Measurements from ENCODE around the gene TEX13B.
"Not testable (repeated sequence)": the region's sequence is repeated elsewhere in the genome, so short reads cannot be mapped to it uniquely, and the experiment has no call there.

TEX13B gene, protein sequence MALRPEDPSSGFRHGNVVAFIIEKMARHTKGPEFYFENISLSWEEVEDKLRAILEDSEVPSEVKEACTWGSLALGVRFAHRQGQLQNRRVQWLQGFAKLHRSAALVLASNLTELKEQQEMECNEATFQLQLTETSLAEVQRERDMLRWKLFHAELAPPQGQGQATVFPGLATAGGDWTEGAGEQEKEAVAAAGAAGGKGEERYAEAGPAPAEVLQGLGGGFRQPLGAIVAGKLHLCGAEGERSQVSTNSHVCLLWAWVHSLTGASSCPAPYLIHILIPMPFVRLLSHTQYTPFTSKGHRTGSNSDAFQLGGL

DNA sequence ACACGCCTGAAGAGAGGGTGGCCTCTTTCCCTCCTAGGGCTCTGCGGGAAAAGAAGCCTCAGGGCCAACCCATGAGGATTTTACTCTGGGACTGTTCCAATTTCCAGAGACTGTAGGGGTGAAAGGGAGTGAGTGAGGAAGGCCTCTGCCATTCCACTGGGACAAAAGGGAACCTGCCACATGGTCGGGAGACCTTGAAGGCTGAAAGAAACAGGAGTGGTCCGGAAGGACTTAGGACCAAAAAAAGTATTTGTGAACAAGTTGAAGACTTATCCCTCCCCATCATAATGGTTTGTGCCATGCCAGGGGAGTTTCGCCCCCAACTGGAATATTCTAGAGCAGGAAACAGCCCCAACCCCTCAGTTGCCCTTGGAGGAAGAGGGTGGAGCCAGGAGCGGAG is at the start of gene TEX13B:
Gene TEX13B, minus strand, starts transcription at position 15 of the 400 bp plus-strand sequence. CDS start 243 bp downstream, outside the sequence.
- no peak for DNase-seq

DNA sequence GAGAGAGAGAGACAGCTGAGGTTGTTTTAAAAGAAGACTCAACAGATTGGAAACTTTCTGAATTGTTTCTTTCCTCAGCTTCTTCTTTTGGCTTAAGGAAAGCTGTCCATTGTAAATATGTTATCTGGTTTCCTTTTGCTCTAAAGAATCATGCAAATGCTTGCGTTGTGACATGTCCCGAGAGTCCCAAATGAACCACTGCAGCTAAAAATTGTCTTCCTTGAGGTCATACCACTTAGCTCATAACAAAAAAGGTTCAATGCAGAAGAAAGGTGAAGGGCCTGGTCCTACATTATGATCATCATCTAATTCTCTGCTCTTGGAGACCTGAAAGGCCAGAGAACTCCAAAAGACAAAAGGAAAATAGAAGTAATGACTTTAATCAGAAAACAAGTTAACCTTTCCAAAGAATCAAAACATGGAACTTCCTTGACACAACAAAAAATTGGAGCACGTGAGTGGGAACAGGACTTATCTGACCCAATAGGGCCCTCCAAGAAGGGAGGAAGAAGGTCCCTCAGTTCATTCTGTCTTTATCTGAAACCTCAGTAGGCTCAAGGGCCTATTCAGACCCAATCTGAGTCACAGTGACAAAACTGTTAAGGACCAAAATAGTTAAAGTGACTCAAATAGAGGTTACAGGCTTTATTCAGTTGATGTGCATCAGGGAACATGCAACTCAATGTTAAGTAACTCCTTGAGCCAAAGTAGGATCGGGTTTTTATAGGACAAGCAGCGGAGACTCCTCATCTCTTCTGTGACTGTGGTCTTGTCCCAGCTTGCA is 48.0 kb upstream of the TEX13B start:
- DNase-seq: no peak

DNA sequence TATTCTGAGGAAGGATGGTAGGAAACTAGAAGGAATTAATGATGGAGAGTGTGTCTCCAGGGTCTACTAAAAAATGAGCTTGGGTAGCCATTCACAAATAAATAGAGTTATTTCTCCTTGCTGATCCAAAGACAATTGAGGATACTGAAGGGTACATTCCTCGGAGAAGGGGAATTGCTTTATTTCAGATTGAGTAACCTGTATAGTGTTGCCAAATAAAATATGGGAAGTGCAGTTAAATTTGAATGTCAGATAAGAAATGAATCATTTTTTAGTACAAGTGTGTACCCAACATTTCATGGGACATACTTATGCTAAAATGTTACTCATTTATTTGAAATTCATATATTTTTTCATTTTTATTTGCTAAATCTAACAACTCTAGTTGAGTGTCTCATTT is 46.7 kb upstream of the TEX13B start:
- DNase-seq: no peak

DNA sequence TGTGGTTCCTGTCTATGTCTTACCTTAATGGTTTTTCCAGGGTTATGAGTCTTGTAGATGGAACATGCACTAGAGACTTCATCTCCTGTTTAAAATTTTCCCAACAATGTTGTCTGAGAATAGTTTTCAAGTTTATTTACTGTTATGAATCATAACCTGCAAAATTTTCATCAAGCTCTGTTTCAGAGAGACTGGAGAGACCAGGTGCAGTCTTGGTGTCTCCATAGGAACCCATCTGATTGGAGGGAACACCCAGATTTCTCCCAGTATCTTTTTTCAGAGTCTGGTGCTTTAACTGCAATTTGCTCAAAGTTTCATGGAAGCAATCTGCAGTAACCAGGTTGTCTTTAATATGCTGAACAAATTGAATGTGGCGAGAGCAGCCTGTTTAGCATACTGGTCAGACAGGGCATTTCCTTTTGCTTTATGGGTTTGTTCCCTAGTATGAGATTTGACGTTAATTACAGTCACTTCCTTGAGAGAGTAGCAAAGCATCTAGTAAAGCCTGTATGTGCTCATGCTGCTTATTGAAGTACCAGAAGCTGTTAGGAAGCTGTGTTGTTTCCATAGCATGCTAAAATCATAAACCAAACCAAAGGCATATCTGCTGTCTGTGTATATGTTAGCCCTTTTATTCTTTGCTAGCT is 43.9 kb upstream of the TEX13B start:
- DNase-seq: no peak

DNA sequence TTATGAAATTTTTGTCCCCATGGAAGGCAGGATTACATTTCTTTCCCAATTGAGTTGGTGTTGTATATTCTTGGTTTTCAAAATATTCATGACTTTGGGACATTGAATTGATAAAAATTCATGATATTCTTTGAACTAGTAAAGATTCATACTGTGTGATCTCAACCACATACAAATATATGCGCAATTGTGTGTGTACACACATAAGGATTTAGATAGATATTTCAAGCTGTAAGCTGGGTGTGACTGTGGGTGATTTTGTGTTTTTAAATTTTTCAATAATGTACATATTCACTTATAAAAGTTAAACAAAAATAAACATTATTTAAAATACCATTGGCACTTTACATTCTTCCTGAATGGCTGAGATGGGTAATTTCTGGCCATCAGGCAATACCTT is 43.2 kb upstream of the TEX13B start:
- no peak for DNase-seq

DNA sequence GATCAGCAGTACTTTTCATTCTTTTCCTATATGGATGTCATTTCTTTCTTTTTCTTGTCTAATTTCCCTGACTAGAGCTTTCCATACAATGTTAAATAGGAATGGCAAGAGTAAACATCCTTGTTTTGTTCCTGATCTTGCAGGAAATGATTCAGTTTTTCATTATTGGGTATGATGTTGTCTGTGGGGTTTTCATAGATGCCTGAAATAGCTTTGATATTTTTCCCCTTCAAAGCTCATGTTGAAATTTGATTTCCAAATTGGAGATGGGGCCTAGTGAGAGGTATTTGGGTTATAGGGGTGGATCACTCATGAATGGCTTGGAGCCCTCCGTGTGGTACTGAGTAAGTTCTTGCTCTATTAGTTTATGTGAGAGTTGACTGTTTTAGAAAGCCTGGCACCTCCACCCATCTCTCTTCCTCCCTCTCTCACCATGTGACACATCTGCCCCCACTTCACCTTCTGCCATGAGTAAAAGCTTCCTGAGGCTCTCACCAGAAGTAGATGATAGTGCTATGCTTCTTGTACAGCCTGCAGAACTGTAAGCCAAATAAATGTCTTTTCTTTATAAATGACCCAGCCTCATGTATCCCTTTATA is 40.4 kb upstream of the TEX13B start:
- no peak for DNase-seq

DNA sequence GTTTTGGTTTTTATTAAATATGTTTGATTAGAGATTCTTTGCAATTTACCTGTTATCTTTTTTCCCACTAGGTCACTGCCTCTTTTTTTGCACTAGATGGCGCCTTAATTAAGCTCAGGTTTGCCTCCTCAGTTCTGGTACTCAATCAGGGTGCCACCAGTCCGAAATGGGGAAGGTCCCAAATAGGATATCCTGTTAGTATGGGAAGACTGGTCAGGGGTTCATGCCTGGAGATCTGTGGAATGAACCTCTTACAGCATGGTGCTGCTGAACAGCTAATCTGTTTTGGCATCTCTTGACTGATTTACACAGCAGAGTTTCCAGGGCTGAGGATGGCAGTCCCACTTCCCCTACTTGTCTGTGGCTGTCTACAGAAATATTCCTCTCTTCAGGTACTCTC is 38.5 kb upstream of the TEX13B start:
- DNase-seq: peak; percentile 14

DNA sequence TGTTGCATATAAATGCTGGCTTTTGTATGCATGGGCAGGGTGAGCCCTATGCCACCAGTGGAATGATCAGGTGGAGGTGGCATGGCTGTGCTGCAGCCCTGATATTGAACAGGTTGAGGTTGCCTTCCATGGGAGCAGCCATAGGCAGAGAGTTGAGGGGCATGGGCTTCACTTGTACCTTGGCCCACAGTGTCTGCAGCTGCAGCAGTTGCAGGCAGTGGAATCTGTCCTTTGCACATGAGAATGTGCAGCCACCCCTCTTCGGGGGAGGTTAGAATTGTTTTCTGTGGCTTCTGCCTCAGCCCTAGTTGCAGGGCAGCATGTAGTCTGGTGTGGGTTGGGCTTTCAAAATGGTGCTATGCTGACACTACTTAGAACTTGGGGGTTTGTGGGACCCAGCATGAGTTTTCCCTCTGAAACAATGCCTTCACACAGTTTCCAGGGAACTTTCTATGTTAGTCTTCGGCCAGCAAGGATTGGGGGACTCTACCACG is 37.3 kb upstream of the TEX13B start:
- peak; percentile 2 for DNase-seq

DNA sequence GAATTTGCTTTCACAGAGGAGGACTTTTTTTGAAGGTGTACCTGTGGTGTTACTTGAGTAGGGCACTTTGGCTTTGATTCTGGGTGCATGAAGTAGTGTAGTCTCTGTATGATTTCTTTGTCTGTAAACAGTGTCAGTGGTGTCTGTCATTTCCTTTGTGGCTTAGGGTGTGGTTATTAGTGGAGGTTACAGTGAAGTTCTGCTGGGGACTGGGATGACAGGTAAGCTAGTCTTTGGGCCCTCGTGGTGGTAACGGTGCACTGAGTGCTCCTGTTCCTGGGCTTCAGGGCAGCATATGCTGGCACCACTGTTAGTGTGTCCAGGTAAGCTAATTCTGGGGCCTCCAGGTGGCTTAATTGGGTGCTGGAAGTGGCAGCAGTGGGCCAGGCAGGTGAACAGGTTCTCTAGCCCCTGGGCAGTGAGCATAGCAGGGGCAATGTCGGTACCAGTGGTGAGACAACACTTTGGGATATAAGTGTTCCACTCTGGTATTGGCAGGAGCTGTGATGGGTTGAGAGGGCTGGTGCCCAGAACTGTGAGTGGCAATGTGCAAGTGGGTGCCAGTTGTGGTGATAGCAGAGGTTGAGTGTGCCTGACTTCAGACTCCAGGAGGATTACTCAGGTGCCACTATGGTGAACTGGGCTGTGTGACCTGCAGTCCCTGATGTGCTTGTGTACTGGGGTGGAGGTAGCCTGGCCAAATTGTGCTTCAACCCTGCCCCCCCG is 36.6 kb upstream of the TEX13B start:
- DNase-seq: peak; percentile 5

DNA sequence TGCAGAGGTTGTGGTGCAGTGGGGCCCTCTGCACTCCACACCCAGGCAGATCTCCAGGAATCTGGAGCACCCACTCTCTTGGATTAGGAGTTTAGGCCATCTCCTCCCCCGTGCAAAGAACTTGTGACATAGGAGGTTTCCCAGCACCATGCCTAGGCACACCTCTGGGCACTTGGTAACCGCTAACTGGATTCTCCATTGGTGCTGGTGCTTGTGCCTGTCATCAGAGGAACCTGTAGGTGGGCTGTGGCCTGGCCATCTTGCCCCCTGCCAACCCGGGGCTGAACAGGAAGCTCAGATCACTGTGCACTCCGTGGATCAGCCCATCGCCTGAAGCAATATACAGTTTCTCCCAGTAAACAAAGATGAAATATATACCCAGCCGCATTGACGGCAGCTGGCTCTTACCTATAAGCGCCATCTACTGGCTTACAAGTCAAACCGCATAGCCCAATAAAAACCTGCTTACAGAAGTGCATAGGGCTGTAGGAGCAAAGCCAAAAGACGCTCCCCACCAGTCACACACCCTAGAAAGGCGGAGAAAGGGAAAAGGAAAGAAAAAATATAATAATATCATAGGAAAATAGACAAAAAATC is 19.1 kb upstream of the TEX13B start:
- DNase-seq: peak; percentile 67

DNA sequence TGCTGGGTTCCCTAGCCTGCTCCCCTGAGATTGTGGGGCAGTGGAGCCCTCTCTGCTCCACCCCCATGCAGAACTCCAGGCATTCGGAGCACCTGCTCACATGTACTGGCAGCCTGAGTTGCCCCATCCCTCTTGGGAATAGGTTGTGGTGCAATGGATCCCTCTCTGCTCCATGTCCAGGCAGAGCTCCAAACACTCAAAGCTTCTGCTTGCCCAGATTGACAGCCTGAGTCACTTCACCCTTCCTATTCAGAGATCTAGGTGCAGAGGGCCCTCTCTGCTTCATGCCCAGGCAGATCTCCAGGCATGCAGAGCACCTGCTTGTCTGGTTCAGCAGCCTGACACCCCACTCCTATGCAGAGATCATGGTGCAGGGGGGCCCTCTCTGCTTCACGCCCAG is 18.6 kb upstream of the TEX13B start:
- DNase-seq: no peak

DNA sequence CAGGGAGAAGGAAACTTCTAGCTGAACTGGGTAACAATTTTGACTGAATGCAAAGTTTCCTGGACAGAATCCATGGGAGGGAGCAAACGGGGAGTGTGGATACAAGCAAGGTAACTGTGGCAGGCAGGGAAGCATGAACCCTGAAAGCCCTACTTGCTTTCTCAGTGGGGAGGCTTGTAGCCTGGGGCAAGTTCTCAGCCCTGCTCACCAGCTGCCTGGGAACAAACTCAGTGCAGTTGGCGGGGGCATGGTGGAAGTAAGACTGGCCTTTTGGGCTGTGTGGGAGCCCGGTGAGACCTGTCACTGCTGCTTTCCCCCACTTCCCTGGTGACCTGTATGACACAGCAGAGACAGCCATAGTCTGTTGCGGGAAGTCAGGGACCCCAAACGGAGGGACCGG is 14.0 kb upstream of the TEX13B start:
- DNase-seq: no peak

DNA sequence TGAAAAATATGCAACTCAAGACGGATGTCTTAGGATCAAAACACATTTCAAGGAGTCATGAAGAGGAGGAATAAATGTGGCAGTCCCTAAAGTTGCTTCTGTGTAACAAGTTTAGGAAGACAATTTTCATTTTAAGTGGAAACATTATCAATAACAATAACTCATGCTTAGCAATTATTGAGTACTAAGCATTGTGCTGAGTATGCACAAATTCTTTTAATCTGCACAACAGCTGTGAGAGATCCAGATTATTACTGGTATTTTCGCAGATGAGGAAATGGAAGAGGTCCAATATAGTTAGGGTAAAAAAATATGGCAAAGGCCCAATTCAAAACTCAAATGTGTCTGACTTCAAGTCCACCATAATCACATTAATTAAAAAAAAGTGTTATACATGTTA is 2.9 kb upstream of the TEX13B start:
- no peak for DNase-seq

DNA sequence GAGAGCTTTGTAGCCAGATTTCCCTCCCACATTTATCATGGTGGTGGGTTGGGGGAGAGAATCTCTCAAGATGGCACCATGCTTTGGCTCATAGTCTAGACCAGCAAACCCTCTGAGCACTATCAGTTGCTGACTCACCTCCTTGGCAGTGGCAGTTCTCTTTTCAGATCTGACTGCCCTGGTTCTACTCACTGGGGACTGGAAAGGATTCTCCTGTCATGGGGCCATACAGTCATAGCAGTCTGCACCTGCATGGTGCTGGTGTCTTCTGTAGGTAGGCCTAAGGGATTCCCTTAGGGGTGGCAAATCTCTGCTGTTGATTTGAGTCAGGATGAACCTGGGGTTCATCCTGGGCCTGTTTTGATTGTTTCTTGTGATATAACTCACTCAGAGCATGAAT is 2.6 kb downstream of the TEX13B start:
- DNase-seq: no peak

DNA sequence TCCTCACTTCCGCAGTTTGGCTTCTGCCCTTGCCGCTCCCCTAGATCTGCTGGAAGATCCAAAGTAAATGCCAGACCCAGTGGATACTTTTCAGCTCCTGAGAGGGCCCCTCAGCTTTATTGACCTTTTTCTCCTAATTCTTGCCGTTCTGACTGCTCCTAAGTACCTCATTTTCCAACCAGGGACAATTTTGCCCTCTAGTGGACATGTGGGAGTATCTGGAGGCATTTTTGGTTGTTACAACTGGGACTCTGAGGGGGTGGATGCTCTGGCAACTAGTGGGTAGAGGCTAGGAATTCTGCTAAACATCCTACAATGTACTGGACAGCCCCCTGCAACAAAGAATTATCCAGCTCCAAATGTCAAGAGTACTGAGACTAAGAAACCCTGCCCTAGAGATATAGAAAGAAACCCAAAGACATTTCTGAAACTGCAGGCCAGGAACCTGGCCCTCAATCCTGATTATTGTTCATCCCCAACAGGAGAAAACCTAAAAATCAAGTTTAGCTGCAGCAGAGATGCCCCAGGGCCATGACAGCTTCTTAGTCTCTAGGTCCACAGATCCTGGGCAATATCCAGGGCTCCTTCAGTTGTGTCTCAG is 3.4 kb downstream of the TEX13B start:
- DNase-seq: peak; percentile 42

DNA sequence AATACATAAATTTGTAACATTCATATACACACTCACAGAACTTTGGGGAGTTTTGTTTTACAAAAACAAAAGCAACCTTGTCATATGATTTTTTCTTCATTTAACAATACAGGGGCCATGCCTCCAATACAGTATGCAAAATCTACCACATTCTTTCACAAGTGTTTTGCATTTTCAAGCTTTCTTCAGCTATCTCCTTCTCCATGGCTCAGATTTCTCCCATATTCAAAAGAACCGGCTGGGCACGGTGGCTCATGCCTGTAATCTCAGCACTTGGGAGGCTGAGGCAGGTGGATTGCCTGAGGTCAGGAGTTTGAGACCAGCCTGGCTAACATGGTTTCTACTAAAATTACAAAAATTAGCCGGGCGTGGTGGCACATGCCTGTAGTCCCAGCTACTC is 4.1 kb downstream of the TEX13B start:
- DNase-seq: no peak

DNA sequence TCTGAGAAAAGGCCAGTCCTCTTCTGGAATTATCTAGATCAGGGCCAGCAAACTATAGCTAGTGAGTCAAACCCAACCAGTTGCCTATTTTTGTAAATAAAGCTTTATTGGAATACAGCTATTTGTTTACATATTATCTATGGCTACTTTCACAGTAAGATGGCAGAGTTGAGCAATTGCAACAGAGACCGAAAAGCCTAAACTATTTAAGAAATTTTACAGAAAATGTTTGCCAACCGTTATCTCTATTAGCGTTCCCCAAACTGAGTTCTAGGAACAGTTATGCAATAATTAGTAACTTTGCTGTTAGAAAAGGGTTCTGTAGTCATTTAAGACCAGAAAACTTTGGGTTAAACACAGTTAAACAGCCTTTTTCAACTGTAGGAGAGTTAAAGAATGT is 10.5 kb downstream of the TEX13B start:
- DNase-seq: peak; percentile 10

DNA sequence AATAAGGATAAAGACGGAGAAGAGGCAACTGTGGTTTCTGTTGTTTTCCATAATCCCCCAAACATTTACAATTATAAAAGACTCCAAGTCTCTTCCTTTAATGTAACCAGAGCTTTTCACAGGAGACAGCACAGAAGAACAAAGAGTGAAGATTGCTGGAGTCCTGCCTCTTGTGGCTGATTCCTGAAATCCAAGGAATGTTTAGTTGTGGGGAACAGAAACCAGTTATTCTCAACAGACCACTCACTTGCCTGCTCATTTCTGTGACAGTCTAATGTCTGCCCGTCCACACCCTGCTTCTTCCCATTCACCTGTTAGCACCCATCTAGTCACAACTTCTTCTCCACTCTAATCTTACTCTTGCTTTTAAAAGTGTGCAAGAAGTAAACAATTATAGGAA is 12.1 kb downstream of the TEX13B start:
- no peak for DNase-seq

DNA sequence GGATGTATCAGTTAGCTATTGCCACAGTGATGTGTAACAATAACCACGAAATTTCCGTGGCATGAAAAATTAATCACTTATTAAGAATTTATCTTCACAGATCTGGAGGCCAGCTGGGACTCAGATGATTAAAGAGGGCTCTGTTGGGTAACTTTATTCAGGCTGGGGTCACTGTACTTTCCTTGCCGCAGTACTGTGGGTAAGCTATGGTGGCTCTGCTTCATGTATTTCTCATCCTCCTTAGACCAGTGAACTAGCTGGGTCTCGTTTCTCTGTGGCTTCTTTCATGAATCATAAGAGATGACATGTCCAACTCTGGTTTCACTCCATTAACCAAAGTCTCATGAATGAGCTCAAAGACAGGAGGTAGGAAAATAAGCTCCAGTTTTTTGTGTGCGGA is 13.5 kb downstream of the TEX13B start:
- DNase-seq: no peak

DNA sequence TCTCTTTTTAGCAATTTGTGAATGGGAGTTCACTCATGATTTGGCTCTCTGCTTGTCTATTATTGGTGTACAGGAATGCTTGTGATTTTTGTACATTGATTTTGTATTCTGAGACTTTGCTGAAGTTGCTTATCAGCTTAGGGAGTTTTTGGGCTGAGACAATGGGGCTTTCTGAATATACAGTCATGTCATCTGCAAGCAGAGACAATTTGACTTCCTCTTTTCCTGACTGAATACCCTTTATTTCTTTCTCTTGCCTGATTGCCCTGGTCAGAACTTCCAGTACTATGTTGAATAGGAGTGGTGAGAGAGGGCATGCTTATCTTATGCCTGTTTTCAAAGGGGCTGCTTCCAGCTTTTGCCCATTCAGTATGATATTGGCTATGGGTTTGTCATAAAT is 26.8 kb downstream of the TEX13B start:
- DNase-seq: not testable (repeated sequence)

DNA sequence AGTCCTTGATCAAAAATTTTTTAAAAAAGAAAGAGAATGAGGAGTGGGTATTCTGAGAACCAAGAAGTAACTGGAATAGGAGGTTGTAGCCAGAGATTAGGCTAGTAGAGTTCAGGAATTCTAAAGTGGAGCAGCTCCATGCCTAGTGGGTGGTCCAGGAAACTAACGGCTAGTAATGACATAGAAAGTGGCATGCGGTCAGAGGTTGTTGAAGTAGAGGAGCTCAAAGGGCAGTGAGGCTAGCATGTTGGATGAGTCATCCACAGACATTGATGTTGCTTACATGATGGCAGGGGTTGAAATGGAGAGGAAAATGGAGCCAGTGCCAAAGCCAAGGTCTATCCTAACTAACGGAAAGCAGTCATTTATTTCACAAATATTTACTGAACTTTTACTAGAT is 42.1 kb downstream of the TEX13B start:
- no peak for DNase-seq

DNA sequence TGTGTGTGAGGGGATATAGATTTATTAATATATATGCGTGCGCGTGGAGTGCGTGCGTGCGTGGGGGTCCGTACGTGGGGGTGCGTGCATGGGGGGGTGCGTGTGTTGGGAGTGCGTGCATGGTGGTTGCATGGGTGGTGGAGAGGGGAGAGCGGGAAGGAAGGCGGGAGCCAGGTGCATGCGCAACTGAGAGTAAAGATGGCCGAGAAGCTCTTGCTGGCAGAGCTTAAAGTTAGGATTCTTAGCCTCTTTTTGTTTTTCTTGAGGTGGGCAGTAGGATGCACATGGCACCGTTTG is 45.8 kb downstream of the TEX13B start:
- DNase-seq: no peak
